HG03520 (cell line): Measurements from ENCODE around the gene DGKB.

Experiments used
- ATAC-seq: cut with Tn5 transposase; IDR thresholded peaks from one replicate; pipeline ENCODE4 v1.9.1; 2021; ENCODE audit warnings: mild to moderate bottlenecking, moderate library complexity; ENCODE audit not compliant: unreplicated experiment

Gene DGKB

GRCh38 chr7:14825912-14826311 lies 76.6 kb downstream of the DGKB start:
- ATAC-seq, result no peak

- ATAC-seq, result no peak
Observed at GRCh38 chr7:14822481-14822854, 80.1 kb downstream of the DGKB start.

- ATAC-seq, result no peak
Observed at GRCh38 chr7:14821757-14822480, 80.6 kb downstream of the DGKB start.

- no peak for ATAC-seq
Observed at GRCh38 chr7:14818871-14819270, 83.7 kb downstream of the DGKB start.

- ATAC-seq, result no peak
Observed at GRCh38 chr7:14817829-14818614, 84.5 kb downstream of the DGKB start.

GRCh38 chr7:14807507-14807906 lies 95.0 kb downstream of the DGKB start:
- no peak for ATAC-seq

- ATAC-seq, result no peak
Observed at GRCh38 chr7:14806891-14807290, 95.7 kb downstream of the DGKB start.

GRCh38 chr7:14805105-14805719 lies 97.3 kb downstream of the DGKB start:
- no peak for ATAC-seq

GRCh38 chr7:14800664-14801063 lies 101.9 kb downstream of the DGKB start:
- ATAC-seq, result no peak

- no peak for ATAC-seq
Observed at GRCh38 chr7:14793151-14793550, 109.4 kb downstream of the DGKB start.

GRCh38 chr7:14787551-14787950 lies 115.0 kb downstream of the DGKB start:
- no peak for ATAC-seq

- ATAC-seq, result no peak
Observed at GRCh38 chr7:14786314-14786895, 116.1 kb downstream of the DGKB start.

GRCh38 chr7:14777806-14778205 lies 124.7 kb downstream of the DGKB start:
- ATAC-seq, result no peak

GRCh38 chr7:14776266-14776665 lies 126.3 kb downstream of the DGKB start:
- no peak for ATAC-seq

- ATAC-seq, result no peak
Observed at GRCh38 chr7:14773729-14774271, 128.8 kb downstream of the DGKB start.

- no peak for ATAC-seq
Observed at GRCh38 chr7:14770614-14771013, 131.9 kb downstream of the DGKB start.

GRCh38 chr7:14769261-14769660 lies 133.3 kb downstream of the DGKB start:
- ATAC-seq, result no peak

- no peak for ATAC-seq
Observed at GRCh38 chr7:14767716-14768425, 134.7 kb downstream of the DGKB start.

GRCh38 chr7:14766747-14767146 lies 135.8 kb downstream of the DGKB start:
- ATAC-seq, result no peak

- no peak for ATAC-seq
Observed at GRCh38 chr7:14765731-14766130, 136.8 kb downstream of the DGKB start.

- ATAC-seq, result no peak
Observed at GRCh38 chr7:14762561-14762960, 140.0 kb downstream of the DGKB start.
